Measurements from ENCODE around the gene CAPN14. TPM values are rescaled to one million over a fixed set of nuclear protein-coding genes. Genes with fewer than 3 reads are reported as not detected.

The CAPN14 gene
- total and polyA plus RNA-seq, 4 donors, result 0.18 to 0.29 (median 0.21) TPM; not detected in 1

DNA sequence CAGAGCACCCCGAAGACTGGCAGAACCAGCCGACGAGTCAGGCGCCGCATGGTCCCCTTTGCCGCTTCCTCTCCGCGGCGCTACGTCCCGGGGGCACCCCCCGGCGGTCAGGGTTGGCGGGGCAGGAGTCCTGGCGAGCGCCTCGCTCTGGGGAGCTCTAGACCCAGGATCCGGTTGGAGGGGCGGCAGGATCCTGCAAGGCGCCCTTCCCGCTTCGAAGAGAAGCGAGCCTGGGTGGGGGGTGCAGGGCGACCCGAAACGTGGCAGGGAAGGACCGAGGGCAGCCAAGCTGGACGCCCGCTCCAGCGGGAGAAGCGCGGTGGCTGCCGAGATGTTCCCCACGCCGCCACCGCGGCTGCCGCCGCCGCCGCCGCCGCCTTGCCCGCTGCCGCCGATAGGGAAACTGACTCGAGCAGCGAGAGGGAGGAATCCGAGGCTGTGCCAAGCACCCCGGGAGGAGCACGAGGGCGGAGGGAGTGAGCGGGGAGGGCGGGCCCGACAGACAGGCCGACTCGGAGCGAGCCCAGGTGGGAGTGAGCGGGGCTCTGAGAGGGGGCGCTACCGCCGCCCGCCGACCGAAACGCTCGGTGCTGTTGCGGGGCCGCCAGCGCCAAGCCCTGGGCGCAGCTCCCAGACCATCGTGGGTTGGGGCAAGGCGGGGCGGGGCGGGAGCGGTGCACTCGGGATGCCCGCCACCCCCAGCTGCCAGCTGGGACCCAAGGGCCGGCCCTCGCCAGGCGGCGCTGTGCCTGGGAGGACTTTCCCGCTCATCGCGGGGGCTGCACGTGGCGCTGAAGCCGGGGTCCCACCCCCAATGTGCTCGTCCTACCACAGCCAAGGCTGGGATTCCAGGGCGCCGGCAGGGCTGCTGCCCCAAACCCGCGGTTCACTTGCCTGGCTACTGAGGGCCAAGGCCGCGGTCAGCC is 79.0 kb downstream of the CAPN14 start, which contains the start of gene GALNT14:
GALNT14 (minus strand) TSS at position 404 of the 926 bp plus-strand sequence; CDS start at position 50, 354 bp downstream.
- intact Hi-C loops (cut with DNase I), result no loop called here
- peak; percentile 71 for ATAC-seq (ENCODE audit: low FRiP score)
- H3K9me3 ChIP-seq (ENCODE audit: control insufficient read depth, low read length), result no peaks in the 10 kb centered on the region
- H3K27me3 ChIP-seq (ENCODE audit: control insufficient read depth in 1 of 2, insufficient read depth in 2 of 2, low read length in 1 of 2), result no peaks in the 10 kb centered on the region
- H3K36me3 ChIP-seq (ENCODE audit: control insufficient read depth in 1 of 2, insufficient read depth in 2 of 2, low read length in 1 of 2), result no peaks in the 10 kb centered on the region
- 1% methylated on average over 64 to 95 of the region's 95 CpGs for WGBS, 2 donors
- no peaks in the 10 kb centered on the region for H3K4me1 ChIP-seq (ENCODE audit: control insufficient read depth in 1 of 2, insufficient read depth in 2 of 2, low read length in 2 of 2)
- no peak within 1 kb of the TSS for H3K27ac ChIP-seq (ENCODE audit: low read depth in 1 of 2, low read length in 2 of 2)
- peak within 1 kb of the TSS; percentile 28 to 67 for H3K4me3 ChIP-seq (ENCODE audit: low read length in 2 of 2)
- peak; percentile 68 to 88 for DNase-seq

DNA sequence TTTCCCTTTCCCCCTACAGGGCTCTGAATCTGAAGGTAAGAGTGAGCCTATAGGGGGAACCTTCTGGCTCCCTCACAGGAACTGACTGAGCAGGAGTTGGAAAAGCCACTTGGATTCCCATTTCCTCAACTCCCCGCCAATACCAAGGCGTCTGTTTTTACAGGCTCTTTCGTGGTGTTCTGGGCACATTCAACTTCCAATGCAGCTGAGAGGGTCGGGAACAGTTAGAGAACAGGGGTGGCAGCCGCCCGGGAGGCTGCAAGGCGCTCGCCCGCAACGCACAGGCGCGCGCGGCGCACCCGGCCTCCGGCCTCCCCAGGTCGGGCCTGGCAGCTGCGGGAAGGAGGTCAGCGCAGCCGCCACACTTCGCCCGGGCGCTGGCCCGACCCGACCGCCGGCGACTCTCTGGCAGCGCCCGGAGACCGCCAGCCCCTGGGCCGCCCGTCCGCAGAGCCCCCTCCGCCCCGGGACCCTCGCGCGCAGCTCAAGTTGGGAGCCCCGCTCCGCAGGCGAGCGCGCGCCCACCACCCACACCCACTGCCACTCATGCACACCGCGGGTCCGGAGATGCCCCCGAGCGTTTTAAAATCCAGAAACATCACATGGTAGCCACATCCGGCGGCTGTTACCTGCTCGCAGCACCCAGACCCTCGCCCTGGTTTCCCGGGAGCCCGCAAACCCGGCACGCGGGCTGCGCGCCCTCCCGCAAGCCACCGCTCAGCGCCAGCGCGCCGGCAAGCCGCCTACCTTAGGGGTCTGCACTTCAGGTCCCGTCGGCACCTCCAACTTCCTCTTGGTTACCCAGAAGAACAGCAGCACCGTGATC is 79.9 kb downstream of the CAPN14 start:
- WGBS, 2 donors, result 0 to 1% methylated on average over 55 to 72 of the region's 72 CpGs
- Histone ChIP-seq H3K36me3 (ENCODE audit: control insufficient read depth in 1 of 2, insufficient read depth in 2 of 2, low read length in 1 of 2) (no peaks in the 10 kb centered on the region), H3K27ac (ENCODE audit: low read depth in 1 of 2, low read length in 2 of 2) (no peak overlapping the region), H3K27me3 (ENCODE audit: control insufficient read depth in 1 of 2, insufficient read depth in 2 of 2, low read length in 1 of 2) (no peaks in the 10 kb centered on the region), H3K4me3 (ENCODE audit: low read length in 2 of 2) (peak overlapping the region; percentile 20 to 28), H3K9me3 (ENCODE audit: control insufficient read depth, low read length) (no peaks in the 10 kb centered on the region), H3K4me1 (ENCODE audit: control insufficient read depth in 1 of 2, insufficient read depth in 2 of 2, low read length in 2 of 2) (no peaks in the 10 kb centered on the region)
- intact Hi-C loops (cut with DNase I), result no loop called here
- DNase-seq (no peak), ATAC-seq (ENCODE audit: low FRiP score) (no peak)

DNA sequence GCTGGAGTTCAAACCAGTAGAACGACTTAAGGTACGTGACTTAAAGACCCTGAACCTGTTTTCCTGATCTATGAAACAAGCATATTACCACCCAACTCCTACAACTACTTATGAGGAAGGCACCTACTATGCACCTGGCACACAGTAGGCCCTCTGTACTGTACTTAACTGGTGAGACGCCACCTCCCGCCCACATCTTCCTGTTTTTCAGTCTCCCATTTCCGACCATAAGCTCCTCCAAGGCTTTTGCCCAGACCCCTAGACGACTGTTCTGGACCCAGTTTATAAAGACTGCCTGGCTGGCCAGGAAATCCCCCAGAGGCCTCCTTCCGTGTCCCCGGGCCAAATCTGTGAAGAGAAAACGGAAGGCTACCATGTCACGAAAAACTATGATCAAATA is 80.6 kb downstream of the CAPN14 start:
- Histone ChIP-seq H3K9me3 (ENCODE audit: control insufficient read depth, low read length) (no peaks in the 10 kb centered on the region), H3K27me3 (ENCODE audit: control insufficient read depth in 1 of 2, insufficient read depth in 2 of 2, low read length in 1 of 2) (no peaks in the 10 kb centered on the region), H3K4me1 (ENCODE audit: control insufficient read depth in 1 of 2, insufficient read depth in 2 of 2, low read length in 2 of 2) (no peaks in the 10 kb centered on the region), H3K27ac (ENCODE audit: low read depth in 1 of 2, low read length in 2 of 2) (no peak overlapping the region), H3K36me3 (ENCODE audit: control insufficient read depth in 1 of 2, insufficient read depth in 2 of 2, low read length in 1 of 2) (no peaks in the 10 kb centered on the region), H3K4me3 (ENCODE audit: low read length in 2 of 2) (no peak overlapping the region)
- intact Hi-C loops (cut with DNase I), result no loop called here
- ATAC-seq (ENCODE audit: low FRiP score), result no peak
- no peak for DNase-seq
- 31 to 35% methylated on average over 10 of the region's 10 CpGs for WGBS, 2 donors

DNA sequence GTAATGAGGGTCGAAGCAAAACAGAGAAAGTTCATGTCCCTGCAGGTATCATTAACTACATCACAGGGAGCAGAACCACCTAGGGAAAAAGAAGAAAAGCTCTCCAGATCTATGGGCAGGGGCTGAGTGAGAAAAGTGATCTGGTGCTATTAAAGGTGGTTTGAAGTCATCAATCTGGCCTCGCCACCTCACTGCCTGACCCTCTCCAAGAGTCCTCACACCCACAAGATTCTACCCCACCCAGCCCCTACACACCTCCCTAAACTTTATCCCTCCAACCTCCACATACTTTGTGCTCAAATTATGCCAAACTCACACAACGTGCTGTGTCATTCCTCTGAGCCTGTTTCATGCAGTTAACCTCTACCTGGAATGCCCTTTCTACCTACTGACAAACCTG is 81.3 kb downstream of the CAPN14 start:
- no peak for DNase-seq
- Histone ChIP-seq H3K27ac (ENCODE audit: low read depth in 1 of 2, low read length in 2 of 2) (no peak overlapping the region), H3K9me3 (ENCODE audit: control insufficient read depth, low read length) (no peaks in the 10 kb centered on the region), H3K27me3 (ENCODE audit: control insufficient read depth in 1 of 2, insufficient read depth in 2 of 2, low read length in 1 of 2) (no peaks in the 10 kb centered on the region), H3K4me3 (ENCODE audit: low read length in 2 of 2) (no peak overlapping the region), H3K4me1 (ENCODE audit: control insufficient read depth in 1 of 2, insufficient read depth in 2 of 2, low read length in 2 of 2) (no peaks in the 10 kb centered on the region), H3K36me3 (ENCODE audit: control insufficient read depth in 1 of 2, insufficient read depth in 2 of 2, low read length in 1 of 2) (no peaks in the 10 kb centered on the region)
- intact Hi-C loops (cut with DNase I), result no loop called here
- WGBS, 2 donors, result 69 to 70% methylated on average over 3 of the region's 3 CpGs
- ATAC-seq (ENCODE audit: low FRiP score), result no peak

DNA sequence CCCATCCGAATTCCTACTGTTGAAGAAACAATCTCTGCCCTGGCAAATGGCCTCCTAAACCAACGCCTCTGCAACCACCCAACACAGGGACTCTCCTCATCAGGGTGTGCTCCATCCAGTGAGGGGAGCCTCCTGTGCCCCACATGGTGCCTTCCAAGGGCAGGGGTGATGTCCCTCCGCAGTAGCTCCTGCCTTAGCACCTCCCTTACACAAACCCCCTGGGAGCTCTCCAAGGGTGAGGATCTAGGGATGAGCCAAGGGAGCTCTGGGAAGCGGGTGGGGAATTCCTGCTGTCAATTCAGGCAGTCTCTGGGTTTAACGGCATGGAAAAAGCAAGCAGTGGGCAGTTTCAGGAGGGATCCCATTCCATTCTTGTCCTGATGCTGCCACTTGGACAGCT is 82.8 kb downstream of the CAPN14 start:
- intact Hi-C loops (cut with DNase I), result no loop called here
- Histone ChIP-seq H3K27ac (ENCODE audit: low read depth in 1 of 2, low read length in 2 of 2) (no peak overlapping the region), H3K9me3 (ENCODE audit: control insufficient read depth, low read length) (no peaks in the 10 kb centered on the region), H3K27me3 (ENCODE audit: control insufficient read depth in 1 of 2, insufficient read depth in 2 of 2, low read length in 1 of 2) (no peaks in the 10 kb centered on the region), H3K4me1 (ENCODE audit: control insufficient read depth in 1 of 2, insufficient read depth in 2 of 2, low read length in 2 of 2) (no peaks in the 10 kb centered on the region), H3K4me3 (ENCODE audit: low read length in 2 of 2) (no peak overlapping the region), H3K36me3 (ENCODE audit: control insufficient read depth in 1 of 2, insufficient read depth in 2 of 2, low read length in 1 of 2) (no peaks in the 10 kb centered on the region)
- ATAC-seq (ENCODE audit: low FRiP score), result no peak
- DNase-seq, result no peak
- 89 to 91% methylated on average over 5 of the region's 5 CpGs for WGBS, 2 donors

DNA sequence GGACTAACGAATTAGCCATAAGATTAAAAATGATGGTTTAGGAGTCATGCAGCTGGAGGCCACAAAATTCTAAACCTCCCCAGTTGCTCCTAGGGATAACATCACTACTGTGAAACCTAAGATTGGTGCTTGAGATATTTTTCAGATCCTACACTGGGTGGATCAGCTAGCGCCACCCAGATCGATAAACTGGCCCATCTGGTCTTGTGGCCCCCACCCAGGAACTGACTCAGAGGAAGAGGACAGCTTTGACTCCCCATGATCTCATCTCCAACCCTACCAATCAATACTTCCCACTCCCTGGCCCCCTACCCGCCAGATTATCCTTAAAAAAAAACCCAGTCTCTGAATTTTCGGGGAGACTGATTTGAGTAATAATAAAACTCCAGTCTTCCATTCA is 84.5 kb downstream of the CAPN14 start:
- Histone ChIP-seq H3K4me3 (ENCODE audit: low read length in 2 of 2) (no peak overlapping the region), H3K9me3 (ENCODE audit: control insufficient read depth, low read length) (no peaks in the 10 kb centered on the region), H3K36me3 (ENCODE audit: control insufficient read depth in 1 of 2, insufficient read depth in 2 of 2, low read length in 1 of 2) (no peaks in the 10 kb centered on the region), H3K27ac (ENCODE audit: low read depth in 1 of 2, low read length in 2 of 2) (no peak overlapping the region), H3K4me1 (ENCODE audit: control insufficient read depth in 1 of 2, insufficient read depth in 2 of 2, low read length in 2 of 2) (no peaks in the 10 kb centered on the region), H3K27me3 (ENCODE audit: control insufficient read depth in 1 of 2, insufficient read depth in 2 of 2, low read length in 1 of 2) (no peaks in the 10 kb centered on the region)
- intact Hi-C loops (cut with DNase I), result no loop called here
- DNase-seq, result no peak
- WGBS, 2 donors, result 94% methylated on average over 5 of the region's 5 CpGs
- ATAC-seq (ENCODE audit: low FRiP score), result no peak

DNA sequence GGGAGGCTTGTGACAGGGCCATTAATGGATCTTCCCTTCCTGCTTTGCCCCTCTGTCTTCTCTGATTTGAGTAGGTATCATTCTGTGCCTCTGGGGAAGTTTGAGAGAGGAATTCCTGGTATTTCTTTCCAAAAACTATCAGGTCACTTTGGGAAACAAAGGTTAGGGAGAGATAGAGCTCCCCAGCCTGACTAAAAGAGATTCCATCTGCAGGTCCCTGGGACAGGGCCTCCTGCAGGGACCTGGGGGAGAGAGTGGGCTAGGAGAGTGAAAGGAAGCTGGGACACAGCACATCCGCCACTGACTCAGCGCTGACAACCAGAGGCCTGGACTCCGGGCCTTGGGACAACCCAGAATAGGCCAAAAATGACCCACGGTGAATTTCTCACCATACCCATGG is 85.4 kb downstream of the CAPN14 start:
- Histone ChIP-seq H3K4me3 (ENCODE audit: low read length in 2 of 2) (no peak overlapping the region), H3K9me3 (ENCODE audit: control insufficient read depth, low read length) (no peaks in the 10 kb centered on the region), H3K4me1 (ENCODE audit: control insufficient read depth in 1 of 2, insufficient read depth in 2 of 2, low read length in 2 of 2) (no peaks in the 10 kb centered on the region), H3K27ac (ENCODE audit: low read depth in 1 of 2, low read length in 2 of 2) (no peak overlapping the region), H3K27me3 (ENCODE audit: control insufficient read depth in 1 of 2, insufficient read depth in 2 of 2, low read length in 1 of 2) (no peaks in the 10 kb centered on the region), H3K36me3 (ENCODE audit: control insufficient read depth in 1 of 2, insufficient read depth in 2 of 2, low read length in 1 of 2) (no peaks in the 10 kb centered on the region)
- intact Hi-C loops (cut with DNase I), result no loop called here
- DNase-seq, result no peak
- WGBS, 2 donors, result 60 to 68% methylated on average over 4 of the region's 4 CpGs
- no peak for ATAC-seq (ENCODE audit: low FRiP score)

DNA sequence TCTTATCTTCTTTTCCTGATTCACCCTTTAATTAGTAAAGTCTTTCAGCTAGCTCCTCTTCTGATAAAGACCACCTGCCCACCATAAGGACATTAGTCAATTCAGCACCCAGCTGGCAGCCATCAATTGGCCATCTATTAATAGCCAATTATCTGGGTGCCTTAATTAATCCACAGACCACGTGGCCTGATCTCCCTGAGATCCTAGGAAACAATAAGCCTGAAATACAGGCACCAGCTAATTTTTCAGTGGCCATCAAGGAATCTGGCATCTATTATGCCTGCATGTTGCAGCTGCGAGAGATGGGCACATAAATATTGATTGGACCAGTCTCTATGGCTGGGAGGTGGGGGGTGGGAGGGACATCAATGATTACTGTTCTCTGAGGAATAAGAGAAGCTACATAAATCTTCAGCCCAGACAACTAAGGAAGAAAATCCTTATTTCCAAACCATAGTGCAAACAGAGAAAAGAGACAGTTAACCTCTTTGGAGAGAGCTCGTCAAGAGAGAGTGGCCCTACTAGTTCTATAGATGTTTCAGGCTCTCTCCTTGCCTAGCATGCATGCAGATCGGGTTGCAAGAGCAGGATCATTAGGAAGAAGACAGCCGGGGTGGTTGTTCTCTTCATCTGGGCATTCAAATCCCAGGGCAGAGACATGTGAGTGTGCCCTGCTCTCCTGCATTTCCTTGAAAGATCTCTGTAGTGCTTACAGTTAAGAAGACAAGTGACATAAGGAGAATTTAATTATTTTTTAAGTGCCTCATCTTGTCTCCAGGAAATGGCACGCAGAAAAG is 87.7 kb downstream of the CAPN14 start:
- Histone ChIP-seq H3K9me3 (ENCODE audit: control insufficient read depth, low read length) (no peaks in the 10 kb centered on the region), H3K36me3 (ENCODE audit: control insufficient read depth in 1 of 2, insufficient read depth in 2 of 2, low read length in 1 of 2) (no peaks in the 10 kb centered on the region), H3K27me3 (ENCODE audit: control insufficient read depth in 1 of 2, insufficient read depth in 2 of 2, low read length in 1 of 2) (no peaks in the 10 kb centered on the region), H3K4me3 (ENCODE audit: low read length in 2 of 2) (no peak overlapping the region), H3K27ac (ENCODE audit: low read depth in 1 of 2, low read length in 2 of 2) (no peak overlapping the region), H3K4me1 (ENCODE audit: control insufficient read depth in 1 of 2, insufficient read depth in 2 of 2, low read length in 2 of 2) (no peaks in the 10 kb centered on the region)
- ATAC-seq (ENCODE audit: low FRiP score), result no peak
- DNase-seq, result no peak
- intact Hi-C loops (cut with DNase I), result no loop called here
- 75 to 80% methylated on average over 6 of the region's 6 CpGs for WGBS, 2 donors

All from aorta (tissue), 5 donors.